ENCODE results near the gene RGCC.

RGCC gene

GRCh38 chr13:41465241-41465847, 8.0 kb downstream of the RGCC start:
- no peak overlapping the region for H3K9ac ChIP-seq (ENCODE audit: low read length)
- H3F3A ChIP-seq (ENCODE audit: insufficient read depth, low read length), result no peaks in the 10 kb centered on the region
- no peak for TF ChIP-seq EZH2phosphoT487 (IDR thresholded peaks at IDR 0.05; ENCODE audit: low read length)
- no peak for TF ChIP-seq CTCF (IDR thresholded peaks at IDR 0.05; ENCODE audit: low read length)
- TF ChIP-seq EZH2 (optimal IDR thresholded peaks at IDR 0.05; ENCODE audit: low read depth, low read length), result no peak
- DNase-seq, result peak; percentile 10
- H3K79me2 ChIP-seq (ENCODE audit: low read length), result no peaks in the 10 kb centered on the region
- no peaks in the 10 kb centered on the region for H3K4me1 ChIP-seq (ENCODE audit: low read length)
- H3K27ac ChIP-seq (ENCODE audit: low read length), result no peak overlapping the region
- H4K20me1 ChIP-seq (ENCODE audit: insufficient read depth, low read length), result no peaks in the 10 kb centered on the region
- no peaks in the 10 kb centered on the region for H3K27me3 ChIP-seq (replicated peaks; ENCODE audit: insufficient read depth, low read length)
- no peaks in the 10 kb centered on the region for H3K9me2 ChIP-seq (replicated peaks; ENCODE audit: insufficient read depth, low read length)
- no peak overlapping the region for H3K4me2 ChIP-seq (ENCODE audit: low read depth, low read length)
- no peaks in the 10 kb centered on the region for H3K36me3 ChIP-seq (replicated peaks; ENCODE audit: insufficient read depth, low read length)
- H3K4me3 ChIP-seq (ENCODE audit: low read length), result no peak overlapping the region
- no peaks in the 10 kb centered on the region for H3K9me3 ChIP-seq (replicated peaks; ENCODE audit: insufficient read depth, low read length)
- no peak overlapping the region for H2AFZ ChIP-seq (ENCODE audit: low read length)

- no peaks in the 10 kb centered on the region for H3K9me2 ChIP-seq (replicated peaks; ENCODE audit: insufficient read depth, low read length)
- no peak for DNase-seq
- H3K9me3 ChIP-seq (replicated peaks; ENCODE audit: insufficient read depth, low read length), result no peaks in the 10 kb centered on the region
- no peaks in the 10 kb centered on the region for H3K4me1 ChIP-seq (ENCODE audit: low read length)
- H3K4me2 ChIP-seq (ENCODE audit: low read depth, low read length), result no peak overlapping the region
- no peaks in the 10 kb centered on the region for H3K27me3 ChIP-seq (replicated peaks; ENCODE audit: insufficient read depth, low read length)
- H3K27ac ChIP-seq (ENCODE audit: low read length), result no peak overlapping the region
- H3K79me2 ChIP-seq (ENCODE audit: low read length), result no peaks in the 10 kb centered on the region
- H2AFZ ChIP-seq (ENCODE audit: low read length), result no peak overlapping the region
- no peaks in the 10 kb centered on the region for H3K36me3 ChIP-seq (replicated peaks; ENCODE audit: insufficient read depth, low read length)
- TF ChIP-seq CTCF (IDR thresholded peaks at IDR 0.05; ENCODE audit: low read length) (no peak), EZH2 (optimal IDR thresholded peaks at IDR 0.05; ENCODE audit: low read depth, low read length) (no peak), EZH2phosphoT487 (IDR thresholded peaks at IDR 0.05; ENCODE audit: low read length) (no peak)
- H3F3A ChIP-seq (ENCODE audit: insufficient read depth, low read length), result no peaks in the 10 kb centered on the region
- no peak overlapping the region for H3K9ac ChIP-seq (ENCODE audit: low read length)
- H3K4me3 ChIP-seq (ENCODE audit: low read length), result no peak overlapping the region
- no peaks in the 10 kb centered on the region for H4K20me1 ChIP-seq (ENCODE audit: insufficient read depth, low read length)
Measured at GRCh38 chr13:41465898-41466320, 8.6 kb downstream of the RGCC start.

GRCh38 chr13:41467425-41467945, 10.1 kb downstream of the RGCC start:
- no peaks in the 10 kb centered on the region for H4K20me1 ChIP-seq (ENCODE audit: insufficient read depth, low read length)

More at GRCh38 chr13:41467425-41467945, 10.1 kb downstream of the RGCC start:
- Histone ChIP-seq H3K9ac (ENCODE audit: low read length) (no peak overlapping the region), H3F3A (ENCODE audit: insufficient read depth, low read length) (no peaks in the 10 kb centered on the region), H2AFZ (ENCODE audit: low read length) (no peak overlapping the region), H3K4me3 (ENCODE audit: low read length) (no peak overlapping the region), H3K4me2 (ENCODE audit: low read depth, low read length) (no peak overlapping the region), H3K4me1 (ENCODE audit: low read length) (no peaks in the 10 kb centered on the region), H3K9me2 (replicated peaks; ENCODE audit: insufficient read depth, low read length) (no peaks in the 10 kb centered on the region), H3K27ac (ENCODE audit: low read length) (no peak overlapping the region), H3K27me3 (replicated peaks; ENCODE audit: insufficient read depth, low read length) (no peaks in the 10 kb centered on the region), H3K36me3 (replicated peaks; ENCODE audit: insufficient read depth, low read length) (no peaks in the 10 kb centered on the region), H3K9me3 (replicated peaks; ENCODE audit: insufficient read depth, low read length) (no peaks in the 10 kb centered on the region), H3K79me2 (ENCODE audit: low read length) (no peaks in the 10 kb centered on the region)
- DNase-seq, result no peak
- TF ChIP-seq EZH2phosphoT487 (IDR thresholded peaks at IDR 0.05; ENCODE audit: low read length) (no peak), EZH2 (optimal IDR thresholded peaks at IDR 0.05; ENCODE audit: low read depth, low read length) (no peak), CTCF (IDR thresholded peaks at IDR 0.05; ENCODE audit: low read length) (no peak)

All from MM.1S (cell line).